CD4-positive, alpha-beta T cell treated with Interleukin-6 at 100 ng/mL for 8 hours (primary cell): ENCODE results near the gene HIVEP3.

ENCODE experiments used
- DNase-seq: peaks from one replicate; pipeline ENCODE4 v3.0.0-alpha.2; 2020; ENCODE audit warnings: mixed read lengths, low spot score

Gene HIVEP3

DNA sequence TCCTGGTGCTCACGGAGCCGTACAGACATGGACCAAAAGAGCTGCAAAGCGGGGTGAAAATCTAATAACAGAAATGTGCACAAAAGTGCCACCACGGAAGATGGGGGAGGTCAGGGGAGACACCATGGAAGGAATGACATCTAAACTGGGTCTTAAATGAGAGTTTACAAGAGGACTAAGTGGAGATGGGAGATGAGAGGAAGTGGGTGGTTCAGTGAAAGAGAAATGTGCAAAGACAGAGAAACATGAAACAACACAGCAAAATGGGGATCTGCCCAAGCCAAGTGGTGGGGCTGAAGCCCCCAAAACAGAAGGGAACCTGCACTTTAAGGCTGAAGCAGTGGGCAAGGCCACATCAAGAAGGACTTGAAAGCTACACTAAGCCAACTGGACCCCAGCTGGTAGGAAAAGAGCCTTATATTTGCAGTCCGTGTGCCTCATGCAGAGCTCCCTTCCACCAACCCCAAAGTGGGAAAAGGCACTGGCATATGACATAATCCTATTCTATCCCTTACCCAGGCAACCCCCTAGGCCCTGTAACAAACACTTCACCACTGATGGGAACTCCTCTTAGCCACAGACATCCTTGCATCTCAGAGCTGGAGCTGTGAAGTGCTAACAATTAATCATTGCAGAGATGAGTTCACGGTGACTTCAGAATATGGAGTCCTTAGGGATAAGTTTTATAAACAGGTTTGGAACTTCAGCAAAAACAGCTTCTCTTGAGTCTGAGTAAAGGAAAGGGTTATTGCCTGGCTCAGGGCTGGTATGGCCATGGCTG, 235.7 kb downstream of the HIVEP3 start:
- DNase-seq, result no peak

DNA sequence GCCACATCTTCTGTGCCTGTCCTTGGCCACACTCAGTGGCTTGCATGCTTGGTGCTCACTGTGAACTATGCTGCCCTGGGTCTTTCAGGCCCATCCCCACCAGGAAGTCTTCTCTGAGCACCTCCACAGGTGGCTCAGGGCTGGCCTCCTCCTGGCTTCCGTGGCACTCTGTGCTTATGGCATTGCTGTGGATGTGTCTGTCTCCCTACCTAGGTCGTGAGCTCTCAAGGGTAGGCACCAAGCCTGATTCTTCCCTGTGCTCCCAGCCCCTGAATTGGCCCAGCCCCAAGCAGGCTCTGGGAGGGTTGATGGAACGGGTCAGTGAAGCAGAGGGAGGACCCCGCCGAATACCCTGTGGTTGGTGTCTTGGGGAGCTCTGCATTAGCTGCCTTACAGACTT, 236.6 kb downstream of the HIVEP3 start:
- no peak for DNase-seq

DNA sequence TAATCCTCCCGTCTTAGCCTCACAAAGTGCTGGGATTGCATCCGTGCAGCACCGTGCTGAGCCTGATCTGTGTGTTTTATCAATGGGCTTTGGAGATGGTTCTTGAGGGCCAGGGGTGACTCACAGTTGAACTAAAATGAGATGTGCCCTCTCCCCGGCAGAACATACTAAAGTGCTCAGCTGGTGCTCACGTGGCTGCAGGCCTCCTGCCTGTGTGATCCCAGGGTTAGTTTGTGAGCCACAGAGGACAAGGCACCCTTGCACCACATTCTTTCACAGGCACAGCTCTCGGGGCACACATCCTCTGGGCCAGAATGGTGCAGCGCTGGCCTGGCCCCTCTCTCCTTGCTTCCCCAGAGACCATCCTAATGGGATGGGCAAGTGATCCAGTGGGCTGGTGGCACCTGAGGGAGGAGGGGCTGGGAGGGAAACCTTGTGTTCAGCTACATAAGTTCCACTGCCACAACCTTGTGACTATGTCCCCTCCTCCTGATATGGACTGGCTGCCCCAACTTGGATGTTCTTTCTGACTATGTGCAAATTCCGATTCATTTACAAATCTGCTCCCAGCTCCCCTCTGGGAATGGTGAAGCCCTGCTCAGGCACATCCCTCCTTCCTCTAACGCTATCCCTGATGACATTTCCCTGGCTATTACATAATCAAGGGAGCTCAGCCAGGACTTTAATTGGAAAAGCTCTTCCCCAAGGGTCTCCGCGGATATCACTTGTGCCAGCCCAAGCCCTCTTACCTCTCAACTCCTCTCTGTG, 237.2 kb downstream of the HIVEP3 start:
- no peak for DNase-seq

DNA sequence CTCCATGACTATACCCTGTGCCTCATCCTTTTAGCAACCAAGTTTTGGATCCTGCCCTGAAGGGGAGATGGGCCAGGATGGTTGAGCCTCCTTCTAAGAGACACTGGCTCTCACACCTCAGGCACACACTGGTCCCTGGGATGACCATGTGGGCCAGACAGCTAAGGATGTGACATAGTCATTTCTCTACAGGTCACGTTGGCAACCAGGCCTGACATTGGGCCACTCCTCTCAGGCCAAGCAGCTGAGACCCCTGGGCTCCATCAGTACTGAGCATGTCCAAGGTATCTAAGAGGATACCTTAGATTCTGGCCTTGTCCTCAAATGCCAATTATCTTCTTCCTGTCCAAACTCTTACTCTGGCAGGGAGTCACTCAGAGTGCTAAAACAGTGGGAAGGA, 238.7 kb downstream of the HIVEP3 start:
- no peak for DNase-seq

DNA sequence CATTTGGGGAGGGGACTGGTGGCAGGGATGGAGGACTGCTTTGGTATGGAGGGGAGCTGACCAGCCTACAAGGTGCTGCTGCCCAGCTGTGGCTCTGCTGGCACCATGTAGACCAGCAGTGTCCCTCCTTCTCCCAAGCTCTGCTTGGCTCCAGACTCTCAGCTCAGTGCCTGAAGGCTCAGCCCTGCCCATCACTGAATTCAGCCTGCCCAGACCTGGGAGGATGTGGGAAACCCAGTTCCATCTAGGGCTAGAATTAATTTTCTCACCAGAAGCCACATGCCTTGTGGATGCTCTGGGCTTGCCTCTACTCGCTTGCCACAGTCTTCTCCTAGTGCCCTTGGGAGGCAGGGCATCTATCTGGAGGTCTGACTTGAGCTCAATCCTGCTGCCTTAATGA, 239.2 kb downstream of the HIVEP3 start:
- no peak for DNase-seq

DNA sequence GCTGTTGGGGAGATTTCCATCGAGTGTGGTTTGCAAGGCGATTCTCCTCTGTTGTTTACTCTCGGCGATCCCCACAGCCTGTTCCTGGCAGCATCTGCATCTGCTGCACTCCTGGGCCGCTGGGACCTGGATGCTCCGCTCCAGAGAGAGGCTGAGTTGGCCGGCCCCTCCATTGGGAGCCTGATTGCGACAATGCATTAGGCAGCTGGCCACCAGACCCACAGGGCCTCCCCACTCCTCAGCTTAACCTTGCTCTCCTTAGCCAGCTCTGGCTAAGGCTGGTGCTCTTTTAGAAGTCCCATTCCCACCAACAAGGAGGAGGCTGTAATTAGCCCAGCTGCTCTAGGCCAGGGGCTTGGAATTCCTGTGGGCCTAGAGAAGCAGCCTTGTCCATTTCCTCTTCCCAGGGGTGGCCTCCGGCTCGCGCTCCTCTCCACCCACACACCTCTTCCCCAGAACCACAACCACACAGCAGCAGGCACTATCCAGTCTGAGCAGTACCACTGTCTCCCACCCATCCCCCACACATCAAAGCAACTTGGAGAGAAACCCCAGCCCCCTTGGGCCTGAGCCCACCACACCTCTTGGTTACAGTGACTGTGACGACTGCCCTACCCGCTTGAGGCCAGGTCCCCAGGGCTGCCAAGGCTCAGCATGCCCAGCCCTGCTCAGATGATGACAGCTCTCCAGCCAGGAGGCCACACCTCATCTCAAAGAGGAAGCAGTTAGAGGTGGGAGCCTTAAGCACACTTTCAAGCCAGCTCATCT, 240.4 kb downstream of the HIVEP3 start:
- no peak for DNase-seq

DNA sequence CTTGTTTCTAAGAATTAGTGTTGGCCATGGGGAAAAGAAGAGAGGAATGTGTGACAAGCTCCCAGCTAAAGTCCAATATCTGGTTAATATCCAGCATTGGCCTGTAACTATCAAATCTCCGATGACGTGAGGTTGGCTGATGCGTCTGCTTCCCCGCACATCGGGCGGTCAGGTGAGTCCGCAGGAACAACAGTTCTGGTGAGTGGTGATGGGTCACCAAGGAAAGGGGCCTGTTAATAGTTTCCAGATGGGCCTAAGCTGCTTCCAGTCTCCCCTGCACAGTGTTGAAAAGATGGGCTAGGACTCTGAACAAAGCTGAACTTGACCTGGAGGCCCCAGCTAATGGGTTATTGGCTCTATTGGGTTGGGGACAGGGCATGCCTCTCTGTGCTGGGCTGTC, 241.1 kb downstream of the HIVEP3 start:
- DNase-seq, result no peak

DNA sequence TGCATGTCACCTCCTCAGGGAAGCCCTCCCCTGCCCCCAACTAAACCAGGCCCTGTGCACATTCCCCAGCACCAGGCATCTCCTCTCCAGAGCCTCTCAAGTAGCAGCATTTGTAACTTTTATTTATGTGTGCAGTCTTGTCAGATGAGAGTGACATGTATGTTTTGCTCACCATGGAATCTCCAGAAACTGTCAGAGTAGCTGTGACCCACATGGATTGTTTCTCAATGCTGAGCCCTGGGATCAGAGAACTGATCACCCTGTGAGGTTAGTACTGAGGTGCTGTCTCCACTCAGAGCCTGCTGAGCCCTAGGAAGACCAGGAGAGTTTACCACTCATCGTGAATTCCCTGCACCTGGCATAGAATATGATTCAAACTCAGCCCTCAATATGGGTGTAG, 243.3 kb downstream of the HIVEP3 start:
- no peak for DNase-seq

DNA sequence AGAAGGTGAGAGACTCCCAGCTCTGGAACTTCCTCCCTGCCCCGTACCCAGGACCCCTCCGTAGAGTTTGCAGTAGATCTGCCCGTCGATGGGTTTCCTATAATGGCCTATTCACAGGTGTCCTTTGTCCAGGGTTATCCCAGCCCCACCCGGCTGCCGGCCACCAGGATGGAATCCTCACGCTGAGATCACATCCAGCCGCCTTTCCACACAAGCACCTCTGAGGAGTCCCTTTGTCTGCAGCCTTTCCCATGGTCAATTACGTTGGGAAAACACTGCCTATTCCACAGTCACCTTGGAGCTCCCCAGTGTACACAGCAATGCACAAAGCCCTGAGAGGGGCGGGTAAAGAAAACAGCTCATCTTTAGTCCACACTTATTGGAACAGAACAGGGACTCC, 244.2 kb downstream of the HIVEP3 start:
- no peak for DNase-seq

DNA sequence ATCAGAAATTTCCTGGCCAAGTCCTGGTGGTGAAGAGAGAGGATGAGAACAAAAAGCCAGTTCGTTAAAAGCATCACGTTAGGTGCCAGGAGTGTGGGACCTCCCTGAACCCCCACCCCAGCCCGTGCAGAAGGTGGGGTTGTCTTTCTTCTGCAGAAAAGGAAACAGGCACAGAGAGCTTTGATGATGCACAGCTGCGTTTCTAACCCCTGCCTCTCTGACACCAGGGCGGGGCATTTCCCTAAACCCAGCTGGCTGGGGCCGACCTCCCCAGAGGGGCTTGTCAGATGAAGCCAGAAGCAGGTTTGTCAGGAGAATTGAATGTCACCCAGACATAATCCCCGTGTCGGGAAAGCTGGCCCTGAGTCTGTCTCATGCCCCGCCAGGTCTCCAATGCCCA, 244.9 kb downstream of the HIVEP3 start:
- peak; percentile 55 for DNase-seq

DNA sequence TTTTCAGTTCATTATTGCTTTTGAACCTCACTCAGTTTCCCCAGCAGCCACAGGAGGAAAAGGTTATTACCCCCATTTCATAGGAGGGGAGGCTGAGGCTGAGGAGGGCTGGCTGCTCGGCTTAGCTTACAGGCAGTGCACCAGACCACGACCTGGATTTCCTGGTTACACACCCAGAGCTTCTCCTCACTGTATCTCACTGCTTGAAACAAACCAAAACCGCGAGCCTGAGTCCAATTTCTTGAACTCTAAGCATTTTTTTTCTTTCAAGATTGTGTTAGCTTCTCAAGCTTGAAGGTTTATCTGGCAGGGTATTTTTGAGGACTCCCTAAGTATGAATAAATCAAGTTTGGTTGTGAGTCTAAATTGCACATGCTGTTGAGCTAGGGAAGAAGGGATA, 245.3 kb downstream of the HIVEP3 start:
- peak; percentile 70 for DNase-seq

DNA sequence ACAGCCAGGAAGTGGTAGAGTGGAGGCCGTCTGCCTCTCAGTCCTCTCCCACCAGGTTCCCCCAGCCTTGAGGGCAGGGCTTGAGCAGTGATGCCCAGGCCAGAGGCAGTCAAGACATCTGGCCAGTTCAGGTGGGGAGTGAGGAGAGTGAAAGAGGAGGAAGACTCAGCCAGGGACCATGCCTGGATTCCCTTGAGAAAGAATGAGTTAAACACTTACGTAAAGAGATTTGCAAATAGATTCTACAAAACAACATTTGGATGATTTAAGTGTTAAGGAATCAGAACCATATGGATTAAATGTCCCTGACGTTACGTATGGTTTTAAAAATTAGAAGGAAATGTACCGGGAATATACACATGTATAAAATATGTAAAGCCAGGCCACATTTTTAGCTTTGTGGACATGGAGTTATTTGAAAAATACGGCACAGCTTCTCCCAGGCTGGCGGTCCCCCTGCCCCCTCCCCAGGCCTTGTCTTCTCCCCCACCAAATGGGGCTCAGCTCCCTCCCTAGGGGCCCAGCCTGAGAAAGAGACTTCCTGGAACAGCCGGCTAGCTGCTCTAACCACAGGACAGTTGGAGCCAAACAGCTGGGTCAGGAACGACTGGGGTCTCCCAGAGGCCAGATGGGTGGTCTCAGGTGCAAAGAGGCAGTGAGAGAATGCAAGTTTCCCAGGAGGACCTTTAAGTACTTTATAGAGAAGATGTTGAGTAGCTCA, 245.9 kb downstream of the HIVEP3 start:
- DNase-seq, result no peak

DNA sequence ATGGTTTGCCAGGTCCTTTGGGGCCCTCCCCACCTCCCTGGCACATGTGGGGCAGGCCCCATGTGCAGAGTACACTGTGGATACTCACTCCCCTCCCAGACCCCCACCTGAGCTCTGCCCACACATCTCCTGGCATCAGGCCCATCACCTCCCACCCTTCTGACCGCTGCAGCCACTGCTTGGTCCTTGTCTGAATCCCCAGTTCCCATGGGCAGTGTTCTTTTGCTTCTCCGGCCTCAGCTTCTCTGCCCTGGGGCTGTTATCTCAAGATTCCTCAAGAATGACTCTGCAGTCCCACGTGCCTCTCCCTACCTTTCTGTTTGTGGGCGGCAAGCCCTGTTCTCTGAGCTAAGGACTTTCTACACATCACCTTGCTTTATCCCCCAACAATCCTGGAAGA, 246.5 kb downstream of the HIVEP3 start:
- no peak for DNase-seq

DNA sequence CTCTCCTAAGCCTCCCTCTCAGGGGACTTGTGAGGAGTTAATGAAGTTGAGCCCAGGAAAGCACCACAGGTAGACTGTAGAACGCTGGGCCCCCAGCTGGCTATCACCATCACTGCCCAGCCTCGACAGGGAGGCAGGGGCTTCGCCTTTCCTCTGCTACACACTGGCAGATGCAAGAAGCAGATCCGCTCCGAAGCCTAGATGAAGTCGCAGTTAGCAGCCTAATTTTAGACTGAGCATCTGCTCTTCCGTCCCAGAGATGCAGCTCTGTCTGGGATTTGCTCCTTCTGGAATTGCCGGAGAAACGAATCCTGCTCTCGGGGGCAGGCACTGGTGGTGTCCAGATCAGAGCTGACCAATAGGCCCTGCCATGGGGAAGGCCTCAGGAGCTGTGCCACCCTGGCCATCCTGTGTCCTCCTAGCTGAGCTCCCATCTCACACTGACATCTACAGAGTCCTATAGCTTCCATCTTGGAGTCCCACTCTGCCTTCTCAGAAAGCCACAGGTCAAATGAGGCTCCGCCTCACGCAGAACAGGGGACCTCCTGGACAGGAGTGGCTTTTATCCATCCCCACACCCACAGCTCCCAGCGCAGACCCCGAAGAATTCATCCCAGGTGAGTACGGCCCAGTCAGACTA, 247.5 kb downstream of the HIVEP3 start:
- DNase-seq, result no peak

DNA sequence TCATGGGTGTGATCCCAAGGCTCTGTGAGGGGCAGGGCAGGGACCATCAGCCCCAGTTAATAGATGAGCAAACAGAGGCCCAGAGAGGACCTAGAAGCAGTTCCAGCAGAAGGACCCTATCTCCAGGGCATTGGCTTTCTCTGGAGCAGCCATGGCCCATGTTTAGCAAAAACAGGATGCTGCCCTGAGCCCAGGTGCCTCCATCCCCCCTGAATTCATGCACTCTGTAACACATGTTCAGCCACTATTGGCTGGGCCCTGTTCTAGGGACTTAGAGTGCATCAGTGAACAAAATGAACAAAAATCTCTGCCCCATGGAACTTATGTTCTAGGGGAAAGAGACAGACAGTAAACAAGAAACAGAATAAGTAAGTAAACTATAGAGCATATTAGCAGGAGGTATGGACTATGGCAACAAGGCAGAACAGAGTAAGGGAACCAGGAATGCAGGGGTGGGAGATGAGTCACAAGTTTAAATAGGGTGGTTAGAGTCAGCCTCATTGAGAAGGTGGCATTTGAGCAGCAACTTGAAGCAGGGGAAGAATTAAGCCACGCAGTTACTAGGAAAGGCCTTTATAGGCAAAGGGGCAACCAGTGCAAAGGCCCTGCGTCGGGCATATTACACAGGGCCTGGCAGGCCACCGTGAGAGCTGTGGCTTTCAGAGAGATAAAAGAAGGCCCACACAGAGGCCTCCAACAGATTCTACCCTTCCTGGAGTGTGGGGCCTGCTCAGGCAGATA, 248.3 kb downstream of the HIVEP3 start:
- DNase-seq, result no peak

DNA sequence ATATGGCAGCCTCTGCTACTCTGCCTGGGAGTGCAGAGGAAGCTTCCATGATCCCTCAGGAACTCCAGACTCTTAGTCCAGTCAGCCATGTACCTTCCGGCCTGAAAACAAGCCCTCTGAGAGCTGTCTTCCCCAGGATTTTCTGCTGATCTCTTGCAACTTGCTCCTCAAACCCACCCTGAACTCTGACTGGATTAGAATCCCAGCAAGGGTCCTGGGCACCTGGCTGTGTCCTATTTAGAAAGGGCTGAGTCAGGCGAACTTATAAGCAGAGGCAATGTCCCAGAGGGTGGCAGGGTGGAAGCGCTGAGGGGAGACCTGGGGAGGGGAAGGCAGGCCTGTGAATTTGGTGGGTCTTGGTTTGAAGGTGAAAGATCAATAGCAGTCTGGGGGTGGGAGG, 249.8 kb downstream of the HIVEP3 start:
- no peak for DNase-seq

DNA sequence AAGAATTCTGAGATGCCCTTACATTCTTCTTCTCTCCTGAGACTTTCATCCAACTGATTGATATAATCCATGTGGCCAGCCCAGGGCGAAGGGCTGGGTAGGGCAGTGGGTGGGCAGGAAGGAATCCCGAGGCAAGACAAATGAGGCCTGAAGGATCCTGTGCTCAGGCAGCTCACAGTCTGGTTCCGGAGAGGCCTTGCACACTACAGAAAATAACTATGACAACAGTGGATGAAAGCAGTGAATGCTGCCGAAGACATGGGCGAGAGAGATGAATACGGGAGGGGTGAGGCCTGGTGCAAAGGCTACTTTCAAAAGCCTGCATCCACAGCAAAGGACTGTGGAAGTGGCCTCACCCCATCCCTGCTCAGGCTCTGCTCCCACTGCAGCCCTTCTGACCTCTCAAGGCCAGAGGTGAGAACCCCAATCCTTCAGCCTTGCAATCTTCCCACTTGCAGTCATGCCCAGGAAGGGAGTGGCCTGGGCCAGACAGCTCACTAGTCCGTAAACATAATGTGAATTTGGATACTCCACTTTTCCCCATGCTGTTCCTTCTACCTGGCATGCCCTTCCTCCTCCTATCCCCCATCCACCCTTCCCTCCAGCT, 250.6 kb downstream of the HIVEP3 start:
- DNase-seq, result no peak

DNA sequence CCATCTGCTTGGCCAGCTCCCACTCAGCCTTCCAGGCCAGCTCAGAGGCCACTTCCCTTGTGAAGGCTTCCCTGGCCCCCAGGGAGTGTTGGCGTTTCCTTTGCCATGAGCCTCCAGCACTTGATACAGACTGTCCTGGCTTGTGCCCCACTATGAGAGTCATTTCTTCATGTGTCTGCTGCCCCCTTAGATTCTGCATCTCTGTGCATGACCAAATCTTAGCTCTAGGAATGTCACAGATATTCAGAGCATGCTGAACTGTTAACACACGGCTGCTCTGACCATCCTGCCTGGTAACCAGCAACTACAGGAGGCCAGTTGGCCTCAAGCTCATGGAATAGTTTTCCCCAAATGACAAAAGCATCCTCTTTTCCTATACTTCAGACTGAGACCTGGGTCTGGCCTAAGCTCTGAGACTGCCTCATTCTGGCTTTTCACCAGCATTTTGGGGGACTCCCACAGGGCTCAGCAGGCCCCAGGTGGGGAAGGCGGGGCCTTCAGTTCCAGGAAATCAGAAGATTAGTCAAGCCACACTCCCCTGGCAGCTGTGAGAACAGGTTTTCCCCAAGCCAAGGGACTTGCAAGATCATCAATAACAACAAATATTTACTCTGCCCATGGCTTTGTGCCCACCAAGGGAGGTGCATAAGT, 251.6 kb downstream of the HIVEP3 start:
- peak; percentile 64 for DNase-seq

DNA sequence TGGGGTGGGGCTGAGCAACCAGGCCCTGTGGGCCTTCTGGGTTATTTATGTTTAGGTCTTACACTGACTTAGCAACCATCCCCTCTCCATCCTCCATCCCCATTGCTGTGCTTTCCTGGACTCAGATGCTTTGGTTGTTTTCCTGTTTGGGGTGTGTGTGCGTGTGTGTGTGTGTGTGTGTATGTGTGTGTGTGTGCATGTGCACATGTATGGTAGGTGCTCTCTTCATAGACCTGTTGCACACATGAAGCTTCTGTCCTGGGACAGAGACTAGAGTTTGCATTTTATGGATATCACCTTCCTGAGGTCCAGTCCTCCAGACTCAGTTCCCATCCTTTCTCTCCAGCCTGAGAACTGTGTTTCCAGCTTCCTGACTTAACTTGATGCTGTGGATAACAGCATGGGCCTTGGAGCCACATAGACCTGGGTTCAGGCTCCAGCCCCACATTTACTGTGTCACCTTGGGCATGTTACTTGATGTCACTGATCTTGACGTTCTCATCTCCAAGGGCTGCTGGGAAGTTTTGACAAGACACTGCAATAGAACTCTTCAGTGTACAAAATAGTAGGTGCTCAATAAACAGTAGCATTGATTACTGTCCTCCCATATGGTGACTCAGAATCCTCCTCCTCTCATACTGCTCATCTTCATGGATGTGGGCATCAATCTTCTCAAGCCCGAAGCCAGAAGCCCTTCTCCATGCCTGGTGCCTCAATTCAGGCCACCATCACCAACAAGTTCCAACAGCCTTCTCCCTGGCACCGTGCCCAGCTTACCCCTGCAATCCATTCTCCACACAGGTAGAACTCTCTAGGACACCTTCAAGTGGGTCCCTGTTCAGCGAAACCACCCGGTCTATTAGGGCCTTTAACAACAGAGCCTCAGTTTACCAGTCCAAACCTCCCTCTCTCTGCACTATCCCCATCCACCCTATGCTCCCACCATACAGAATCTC, 252.5 kb downstream of the HIVEP3 start:
- no peak for DNase-seq
